ENCODE measurements around the gene AATK. TPM values are rescaled to one million over a fixed set of nuclear protein-coding genes. Genes with fewer than 3 reads are reported as not detected.

Gene AATK
- total and polyA plus RNA-seq, 4 donors: 2.9 to 15.1 (median 9.1) TPM

DNA sequence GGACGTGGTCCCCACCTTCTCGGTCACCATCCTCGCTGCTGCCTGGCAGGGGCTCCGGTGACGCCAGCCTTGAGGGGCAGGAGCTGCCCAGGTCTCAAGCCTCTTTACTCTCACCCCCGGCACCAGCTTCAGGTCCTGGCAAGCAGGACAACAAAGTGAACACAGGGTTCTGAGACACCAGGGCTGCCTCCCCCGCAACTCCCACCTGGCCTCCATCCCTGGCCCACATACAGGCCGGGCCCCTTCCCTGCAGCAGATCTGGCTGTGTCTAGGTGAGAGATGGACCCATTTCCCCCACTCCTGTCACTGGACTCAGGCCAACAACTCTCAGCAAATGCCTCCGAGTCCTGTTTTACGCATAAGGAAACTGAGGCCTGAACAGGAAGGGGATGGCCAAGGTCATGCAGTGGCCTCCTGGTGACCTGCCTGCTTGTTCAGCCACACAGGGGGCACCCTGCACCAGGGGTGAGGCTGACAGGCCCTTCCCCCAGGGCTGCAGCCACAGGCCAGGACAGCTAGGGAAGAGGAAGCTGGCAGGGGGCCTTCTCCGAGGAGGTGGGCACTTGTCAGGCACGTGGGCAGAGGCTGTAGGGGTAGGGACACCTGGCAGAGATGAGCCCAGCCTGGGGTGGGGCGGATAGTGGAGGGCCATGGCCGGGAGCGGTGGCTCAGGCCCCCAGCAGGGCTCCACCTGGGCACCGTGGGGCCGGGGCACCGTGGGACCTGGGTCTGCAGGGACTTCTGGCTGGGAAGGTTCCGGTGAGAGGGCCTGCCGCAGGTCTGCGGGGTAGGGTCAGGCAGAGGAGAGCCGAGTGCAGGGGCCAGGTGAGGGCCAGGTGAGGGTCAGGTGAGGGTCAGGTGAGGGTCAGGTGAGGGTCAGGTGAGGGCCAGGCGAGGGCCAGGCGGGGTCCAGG lies 47.5 kb downstream of the AATK start:
- H3K9me3 ChIP-seq (ENCODE audit: control insufficient read depth, low read length): no peaks in the 10 kb centered on the region
- ATAC-seq (ENCODE audit: low FRiP score): no peak
- no peaks in the 10 kb centered on the region for H3K4me1 ChIP-seq (ENCODE audit: control insufficient read depth in 1 of 2, insufficient read depth in 2 of 2, low read length in 2 of 2)
- DNase-seq: no peak
- intact Hi-C loops (cut with DNase I): no loop called here
- WGBS, 2 donors: 73 to 77% methylated on average over 24 of the region's 24 CpGs
- H3K36me3 ChIP-seq (ENCODE audit: control insufficient read depth in 1 of 2, insufficient read depth in 2 of 2, low read length in 1 of 2): no peaks in the 10 kb centered on the region
- H3K27me3 ChIP-seq (ENCODE audit: control insufficient read depth in 1 of 2, insufficient read depth in 2 of 2, low read length in 1 of 2): no peaks in the 10 kb centered on the region
- H3K4me3 ChIP-seq (ENCODE audit: low read length in 2 of 2): no peak overlapping the region
- no peak overlapping the region for H3K27ac ChIP-seq (ENCODE audit: low read depth in 1 of 2, low read length in 2 of 2)

GRCh38 chr17:81117672-81118198 lies 48.3 kb downstream of the AATK start:
- Histone ChIP-seq H3K4me3 (ENCODE audit: low read length in 2 of 2) (no peak overlapping the region), H3K27me3 (ENCODE audit: control insufficient read depth in 1 of 2, insufficient read depth in 2 of 2, low read length in 1 of 2) (no peaks in the 10 kb centered on the region), H3K27ac (ENCODE audit: low read depth in 1 of 2, low read length in 2 of 2) (no peak overlapping the region), H3K36me3 (ENCODE audit: control insufficient read depth in 1 of 2, insufficient read depth in 2 of 2, low read length in 1 of 2) (no peaks in the 10 kb centered on the region), H3K4me1 (ENCODE audit: control insufficient read depth in 1 of 2, insufficient read depth in 2 of 2, low read length in 2 of 2) (no peaks in the 10 kb centered on the region), H3K9me3 (ENCODE audit: control insufficient read depth, low read length) (no peaks in the 10 kb centered on the region)
- intact Hi-C loops (cut with DNase I): no loop called here
- 89 to 94% methylated on average over 16 to 20 of the region's 20 CpGs for WGBS, 2 donors
- no peak for DNase-seq
- no peak for ATAC-seq (ENCODE audit: low FRiP score)

DNA sequence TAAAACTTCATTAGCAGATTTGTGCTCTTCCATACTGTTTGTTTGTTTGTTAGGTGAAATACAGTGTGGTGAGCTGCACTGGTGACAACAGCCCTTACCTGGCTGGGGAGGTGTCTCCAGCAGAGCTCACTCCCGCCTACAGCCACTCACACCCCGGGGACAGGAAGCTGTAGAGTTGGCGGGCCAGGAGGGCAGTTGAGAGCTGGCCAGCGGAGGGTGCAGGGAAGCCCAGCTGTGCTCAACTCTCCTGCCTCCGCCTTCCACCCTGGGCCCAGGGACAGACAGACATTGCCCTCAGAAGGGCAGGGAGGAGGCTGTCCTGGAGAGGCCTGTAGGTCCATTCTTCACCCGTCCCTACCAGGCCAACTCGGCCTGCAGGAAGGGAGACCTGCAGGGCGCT lies 49.3 kb downstream of the AATK start:
- H3K9me3 ChIP-seq (ENCODE audit: control insufficient read depth, low read length): no peaks in the 10 kb centered on the region
- DNase-seq: no peak
- intact Hi-C loops (cut with DNase I): no loop called here
- H3K27me3 ChIP-seq (ENCODE audit: control insufficient read depth in 1 of 2, insufficient read depth in 2 of 2, low read length in 1 of 2): no peaks in the 10 kb centered on the region
- no peak for ATAC-seq (ENCODE audit: low FRiP score)
- H3K27ac ChIP-seq (ENCODE audit: low read depth in 1 of 2, low read length in 2 of 2): no peak overlapping the region
- H3K4me1 ChIP-seq (ENCODE audit: control insufficient read depth in 1 of 2, insufficient read depth in 2 of 2, low read length in 2 of 2): no peaks in the 10 kb centered on the region
- no peaks in the 10 kb centered on the region for H3K36me3 ChIP-seq (ENCODE audit: control insufficient read depth in 1 of 2, insufficient read depth in 2 of 2, low read length in 1 of 2)
- no peak overlapping the region for H3K4me3 ChIP-seq (ENCODE audit: low read length in 2 of 2)
- WGBS, 2 donors: 85 to 90% methylated on average over 8 of the region's 8 CpGs

GRCh38 chr17:81115749-81116464 lies 50.1 kb downstream of the AATK start:
- ATAC-seq (ENCODE audit: low FRiP score) (no peak), DNase-seq (no peak)
- intact Hi-C loops (cut with DNase I): no loop called here
- WGBS, 2 donors: 88 to 90% methylated on average over 22 of the region's 22 CpGs
- no peak overlapping the region for H3K27ac ChIP-seq (ENCODE audit: low read depth in 1 of 2, low read length in 2 of 2)
- no peaks in the 10 kb centered on the region for H3K4me1 ChIP-seq (ENCODE audit: control insufficient read depth in 1 of 2, insufficient read depth in 2 of 2, low read length in 2 of 2)
- no peaks in the 10 kb centered on the region for H3K36me3 ChIP-seq (ENCODE audit: control insufficient read depth in 1 of 2, insufficient read depth in 2 of 2, low read length in 1 of 2)
- no peaks in the 10 kb centered on the region for H3K27me3 ChIP-seq (ENCODE audit: control insufficient read depth in 1 of 2, insufficient read depth in 2 of 2, low read length in 1 of 2)
- H3K9me3 ChIP-seq (ENCODE audit: control insufficient read depth, low read length): no peaks in the 10 kb centered on the region
- H3K4me3 ChIP-seq (ENCODE audit: low read length in 2 of 2): no peak overlapping the region

GRCh38 chr17:81115219-81115618 lies 50.8 kb downstream of the AATK start:
- DNase-seq (no peak), ATAC-seq (ENCODE audit: low FRiP score) (no peak)
- H3K9me3 ChIP-seq (ENCODE audit: control insufficient read depth, low read length): no peaks in the 10 kb centered on the region
- H3K36me3 ChIP-seq (ENCODE audit: control insufficient read depth in 1 of 2, insufficient read depth in 2 of 2, low read length in 1 of 2): no peaks in the 10 kb centered on the region
- H3K4me3 ChIP-seq (ENCODE audit: low read length in 2 of 2): no peak overlapping the region
- no peaks in the 10 kb centered on the region for H3K27me3 ChIP-seq (ENCODE audit: control insufficient read depth in 1 of 2, insufficient read depth in 2 of 2, low read length in 1 of 2)
- 93 to 97% methylated on average over 11 of the region's 11 CpGs for WGBS, 2 donors
- intact Hi-C loops (cut with DNase I): no loop called here
- H3K4me1 ChIP-seq (ENCODE audit: control insufficient read depth in 1 of 2, insufficient read depth in 2 of 2, low read length in 2 of 2): no peaks in the 10 kb centered on the region
- no peak overlapping the region for H3K27ac ChIP-seq (ENCODE audit: low read depth in 1 of 2, low read length in 2 of 2)

DNA sequence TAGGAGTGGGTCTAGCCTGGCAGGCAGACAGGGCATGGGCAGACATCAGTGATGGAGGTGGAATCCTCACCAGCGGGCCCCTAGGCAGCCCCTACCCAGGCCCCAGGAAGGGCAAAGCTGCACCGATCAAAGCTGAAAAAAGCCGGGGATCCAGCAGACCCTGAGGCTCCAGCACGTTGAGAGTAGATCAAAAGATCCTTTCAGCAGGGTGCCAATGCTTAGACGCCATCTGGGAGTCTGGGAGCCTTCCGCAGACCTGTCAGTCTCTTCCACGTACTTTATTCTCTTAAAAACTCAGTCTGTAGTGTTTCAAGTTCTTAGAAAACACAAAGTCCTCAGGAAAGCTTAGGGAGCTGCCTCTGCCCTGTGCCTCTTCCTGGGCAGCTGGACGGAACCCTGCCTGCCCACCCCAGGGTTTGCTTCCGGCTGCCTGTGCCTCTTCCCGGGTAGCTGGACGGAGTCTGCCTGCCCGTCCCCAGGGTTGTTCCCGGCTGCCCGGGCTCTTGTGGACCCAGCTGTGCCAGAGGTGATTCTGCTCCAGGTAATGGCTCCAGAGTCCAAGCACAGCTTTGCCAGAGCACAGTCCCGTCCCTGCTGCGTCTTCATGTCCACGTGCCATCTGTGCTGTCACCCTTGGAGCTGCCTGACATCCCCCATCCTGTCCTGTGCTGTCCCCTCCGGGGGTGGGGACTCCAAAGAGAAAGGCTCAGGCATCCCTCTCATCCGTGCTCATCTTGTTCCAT lies 51.5 kb downstream of the AATK start:
- no peaks in the 10 kb centered on the region for H3K9me3 ChIP-seq (ENCODE audit: control insufficient read depth, low read length)
- ATAC-seq (ENCODE audit: low FRiP score) (no peak), DNase-seq (no peak)
- no peaks in the 10 kb centered on the region for H3K36me3 ChIP-seq (ENCODE audit: control insufficient read depth in 1 of 2, insufficient read depth in 2 of 2, low read length in 1 of 2)
- WGBS, 2 donors: 84 to 85% methylated on average over 19 of the region's 19 CpGs
- H3K4me3 ChIP-seq (ENCODE audit: low read length in 2 of 2): no peak overlapping the region
- H3K27ac ChIP-seq (ENCODE audit: low read depth in 1 of 2, low read length in 2 of 2): no peak overlapping the region
- intact Hi-C loops (cut with DNase I): no loop called here
- no peaks in the 10 kb centered on the region for H3K4me1 ChIP-seq (ENCODE audit: control insufficient read depth in 1 of 2, insufficient read depth in 2 of 2, low read length in 2 of 2)
- no peaks in the 10 kb centered on the region for H3K27me3 ChIP-seq (ENCODE audit: control insufficient read depth in 1 of 2, insufficient read depth in 2 of 2, low read length in 1 of 2)

DNA sequence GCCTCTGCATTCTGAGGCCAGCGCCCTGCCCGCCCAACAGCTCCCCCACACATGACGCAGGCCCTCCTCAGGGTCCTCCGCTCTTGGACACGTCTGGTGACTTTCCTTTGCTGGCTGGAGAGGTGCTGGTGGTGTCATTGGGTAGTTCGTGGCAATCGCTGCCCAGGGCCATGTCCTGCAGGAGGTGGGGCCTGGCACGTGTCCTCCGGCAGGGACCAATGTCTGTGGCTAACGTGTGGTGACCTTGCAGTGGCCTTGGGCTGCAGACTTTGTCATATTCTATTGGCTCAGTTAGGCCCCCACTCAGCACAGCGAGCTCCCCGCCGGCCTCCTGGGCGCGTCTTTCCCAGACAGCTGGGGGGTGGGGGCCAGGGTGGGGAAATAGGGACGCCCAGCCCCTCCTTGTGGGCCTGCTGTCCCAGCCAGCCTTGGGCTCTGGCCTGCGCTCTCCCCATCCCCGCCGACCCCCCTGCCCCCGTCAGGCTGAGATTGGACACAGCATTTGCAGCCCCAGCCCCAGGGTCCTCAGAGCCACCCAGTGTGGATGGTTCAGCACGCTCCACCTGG lies 52.8 kb downstream of the AATK start:
- intact Hi-C loops (cut with DNase I): no loop called here
- no peaks in the 10 kb centered on the region for H3K4me1 ChIP-seq (ENCODE audit: control insufficient read depth in 1 of 2, insufficient read depth in 2 of 2, low read length in 2 of 2)
- H3K4me3 ChIP-seq (ENCODE audit: low read length in 2 of 2): no peak overlapping the region
- H3K36me3 ChIP-seq (ENCODE audit: control insufficient read depth in 1 of 2, insufficient read depth in 2 of 2, low read length in 1 of 2): no peaks in the 10 kb centered on the region
- no peaks in the 10 kb centered on the region for H3K9me3 ChIP-seq (ENCODE audit: control insufficient read depth, low read length)
- ATAC-seq (ENCODE audit: low FRiP score): no peak
- H3K27me3 ChIP-seq (ENCODE audit: control insufficient read depth in 1 of 2, insufficient read depth in 2 of 2, low read length in 1 of 2): no peaks in the 10 kb centered on the region
- H3K27ac ChIP-seq (ENCODE audit: low read depth in 1 of 2, low read length in 2 of 2): no peak overlapping the region
- WGBS, 2 donors: 89% methylated on average over 21 of the region's 21 CpGs
- no peak for DNase-seq

DNA sequence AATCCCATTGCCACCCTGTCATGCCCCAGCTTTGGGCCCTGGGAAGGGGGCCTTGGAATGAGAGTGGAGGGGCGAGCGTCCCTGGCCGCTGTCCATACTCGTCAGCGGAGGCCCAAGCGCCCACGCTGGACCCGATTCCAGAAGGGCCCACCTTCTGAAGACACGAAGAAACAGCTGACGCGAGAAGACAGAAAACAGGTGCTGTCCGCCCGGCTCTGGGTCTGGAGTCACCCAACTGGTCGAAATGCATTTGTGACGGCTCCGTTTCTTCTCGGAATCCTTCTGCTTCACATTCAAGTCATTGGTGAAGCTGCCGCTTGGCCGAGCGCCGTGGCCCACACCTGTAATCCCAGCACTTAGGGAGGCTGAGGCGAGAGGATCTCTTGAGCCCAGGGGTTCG lies 53.6 kb downstream of the AATK start:
- ATAC-seq (ENCODE audit: low FRiP score) (no peak), DNase-seq (no peak)
- no peak overlapping the region for H3K27ac ChIP-seq (ENCODE audit: low read depth in 1 of 2, low read length in 2 of 2)
- H3K4me1 ChIP-seq (ENCODE audit: control insufficient read depth in 1 of 2, insufficient read depth in 2 of 2, low read length in 2 of 2): no peaks in the 10 kb centered on the region
- intact Hi-C loops (cut with DNase I): no loop called here
- H3K36me3 ChIP-seq (ENCODE audit: control insufficient read depth in 1 of 2, insufficient read depth in 2 of 2, low read length in 1 of 2): no peaks in the 10 kb centered on the region
- H3K27me3 ChIP-seq (ENCODE audit: control insufficient read depth in 1 of 2, insufficient read depth in 2 of 2, low read length in 1 of 2): no peaks in the 10 kb centered on the region
- WGBS, 2 donors: 94 to 97% methylated on average over 23 of the region's 23 CpGs
- no peak overlapping the region for H3K4me3 ChIP-seq (ENCODE audit: low read length in 2 of 2)
- H3K9me3 ChIP-seq (ENCODE audit: control insufficient read depth, low read length): no peaks in the 10 kb centered on the region

Measured in aorta (tissue), 5 donors.